NCI-H345 treated with DMSO at 0.1 percent for 48 hours (cell line): ENCODE results near the gene FGF7.
"Not testable (repeated sequence)": the region's sequence is repeated elsewhere in the genome, so short reads cannot be mapped to it uniquely, and the experiment has no call there.

ENCODE experiments used
- DNase-seq: peaks from one replicate; lab custom pipeline; 2025; ENCODE audit not compliant: unreplicated experiment; lab: John Stamatoyannopoulos, UW

FGF7 gene, protein sequence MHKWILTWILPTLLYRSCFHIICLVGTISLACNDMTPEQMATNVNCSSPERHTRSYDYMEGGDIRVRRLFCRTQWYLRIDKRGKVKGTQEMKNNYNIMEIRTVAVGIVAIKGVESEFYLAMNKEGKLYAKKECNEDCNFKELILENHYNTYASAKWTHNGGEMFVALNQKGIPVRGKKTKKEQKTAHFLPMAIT

GRCh38 chr15:49423021-49423420 lies at the start of gene FGF7:
TSS of gene FGF7 (plus strand) at chr15:49423242. CDS start at chr15:49424298, 1,056 bp downstream.
- no peak for DNase-seq

- no peak for DNase-seq
Measured at GRCh38 chr15:49379996-49380395, 43.0 kb upstream of the FGF7 start.

GRCh38 chr15:49380912-49381311 lies 42.1 kb upstream of the FGF7 start:
- no peak for DNase-seq

DNA sequence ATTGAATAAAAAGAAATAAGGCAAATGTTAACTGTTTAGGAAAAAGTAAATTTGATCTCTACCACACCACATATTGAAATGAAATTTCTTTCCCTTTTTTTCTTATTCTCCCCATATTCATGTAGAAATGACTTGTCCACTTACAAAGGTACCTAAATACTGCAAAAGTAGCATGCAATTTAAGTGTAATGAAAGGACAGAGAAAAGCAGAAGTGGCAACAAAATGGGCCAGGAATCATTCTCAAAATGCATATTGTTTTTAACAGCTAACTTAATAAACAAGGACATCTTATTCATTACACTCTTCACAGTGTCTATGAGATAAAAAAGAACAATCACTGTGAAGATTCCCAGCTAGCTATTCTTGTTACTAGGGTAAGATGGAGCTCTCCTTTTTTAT lies 40.6 kb upstream of the FGF7 start:
- no peak for DNase-seq

GRCh38 chr15:49383266-49383665 lies 39.8 kb upstream of the FGF7 start:
- no peak for DNase-seq

DNA sequence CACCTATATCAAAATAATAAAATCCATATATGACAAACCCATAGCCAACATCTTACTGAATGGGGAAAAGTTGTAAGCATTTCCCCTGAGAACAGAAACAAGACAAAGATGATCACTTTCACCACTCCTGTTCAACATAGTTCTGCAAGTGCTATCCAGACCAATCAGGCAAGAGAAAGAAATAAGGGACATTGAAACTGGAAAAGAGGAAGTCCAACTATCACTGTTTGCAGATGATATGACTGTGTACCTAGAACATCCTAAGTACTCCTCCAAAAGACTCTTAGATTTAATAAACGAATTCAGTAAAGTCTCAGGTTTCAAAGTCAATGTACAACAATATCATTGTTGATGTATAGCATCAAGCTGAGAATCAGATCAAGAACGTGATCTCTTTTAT lies 35.6 kb upstream of the FGF7 start:
- no peak for DNase-seq

DNA sequence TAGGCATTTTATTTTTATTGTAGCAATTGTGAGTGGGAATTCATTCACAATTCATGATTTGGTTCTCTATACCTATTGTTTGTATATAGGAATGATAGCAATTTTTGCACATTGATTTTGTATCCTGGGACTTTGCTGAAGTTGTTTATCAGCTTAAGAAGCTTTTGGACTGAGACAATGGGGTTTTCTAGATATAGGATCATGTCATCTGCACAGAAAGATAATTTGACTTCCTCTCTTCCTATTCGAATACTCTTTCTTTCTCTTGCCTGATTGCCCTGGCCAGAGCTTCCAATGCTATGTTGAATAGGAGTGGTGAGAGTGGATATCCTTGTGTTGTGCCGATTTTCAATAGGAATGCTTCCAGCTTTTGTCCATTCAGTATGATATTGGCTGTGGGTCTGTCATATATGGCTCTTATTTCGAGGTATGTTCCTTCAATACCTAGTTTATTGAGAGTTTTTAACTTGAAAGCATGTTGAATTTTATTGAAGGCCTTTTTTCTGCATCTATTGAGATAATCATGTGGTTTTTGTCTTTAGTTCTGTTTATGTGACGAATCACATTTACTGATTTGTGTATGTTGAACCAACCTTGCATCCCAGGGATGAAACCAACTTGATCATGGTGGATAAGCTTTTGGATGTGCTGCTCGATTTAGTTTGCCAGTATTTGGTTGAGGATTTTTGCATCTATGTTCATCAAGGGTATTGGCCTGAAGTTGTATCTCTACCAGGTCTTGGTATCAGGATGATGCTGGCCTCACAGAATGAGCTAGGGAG lies 20.3 kb upstream of the FGF7 start:
- not testable (repeated sequence) for DNase-seq

DNA sequence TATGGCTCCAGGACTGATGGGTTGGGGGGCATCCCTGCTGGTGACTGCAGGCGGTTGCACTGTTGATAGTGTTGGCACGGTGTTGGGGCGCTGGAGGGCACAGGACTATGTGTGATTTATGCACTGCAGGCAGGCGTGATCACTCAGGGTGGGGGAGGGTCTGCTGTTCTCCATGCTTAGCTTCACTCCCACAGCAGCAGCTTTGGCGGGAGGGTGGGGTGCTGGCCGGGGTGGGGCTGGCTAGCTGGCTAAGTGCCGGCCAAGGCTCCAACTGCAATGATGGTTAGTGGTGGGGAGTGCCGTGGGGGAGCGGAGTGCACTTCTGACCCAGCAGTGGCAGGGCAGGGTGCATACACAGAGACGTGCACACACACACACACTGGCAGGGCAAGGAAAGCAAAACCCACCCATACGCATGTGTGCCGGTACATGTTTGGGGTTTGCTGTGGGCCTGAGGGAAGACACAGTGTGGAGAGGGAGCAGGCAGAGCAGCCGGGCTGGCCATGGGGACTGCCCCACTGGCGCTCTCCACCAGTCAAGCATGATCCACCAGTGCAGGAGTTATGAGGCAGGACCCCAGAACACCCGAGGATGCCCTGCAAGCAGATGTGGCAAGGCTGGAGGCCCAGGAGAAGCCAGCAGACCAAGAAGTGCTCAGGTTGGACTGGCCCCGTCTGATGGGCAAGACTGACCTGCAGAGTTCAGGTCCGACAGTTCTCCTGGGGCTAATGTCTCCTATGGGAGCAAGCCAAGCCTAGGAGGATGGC lies 16.5 kb upstream of the FGF7 start:
- no peak for DNase-seq

GRCh38 chr15:49410641-49411040 lies 12.4 kb upstream of the FGF7 start:
- no peak for DNase-seq

- no peak for DNase-seq
Measured at GRCh38 chr15:49412797-49413196, 10.2 kb upstream of the FGF7 start.

DNA sequence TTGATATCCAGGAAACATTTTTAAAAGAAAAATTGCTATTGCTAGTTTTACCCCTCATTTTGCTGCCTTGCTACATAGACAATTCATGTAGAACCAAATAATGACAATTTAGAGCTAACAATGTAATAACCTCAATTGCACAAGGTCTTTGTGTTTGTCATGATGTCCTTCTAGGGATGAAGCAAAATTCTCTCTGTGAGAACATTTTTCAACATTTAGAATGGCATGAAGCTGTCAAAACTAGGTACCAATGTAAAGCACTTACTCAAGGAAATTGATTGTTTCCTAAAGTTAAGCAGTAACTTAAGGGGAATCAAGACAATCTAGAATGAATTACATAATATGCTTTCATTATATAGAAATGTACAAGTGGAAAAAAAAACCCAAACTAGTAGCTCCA lies 7.9 kb upstream of the FGF7 start:
- no peak for DNase-seq

GRCh38 chr15:49415638-49416037 lies 7.4 kb upstream of the FGF7 start:
- DNase-seq = no peak

DNA sequence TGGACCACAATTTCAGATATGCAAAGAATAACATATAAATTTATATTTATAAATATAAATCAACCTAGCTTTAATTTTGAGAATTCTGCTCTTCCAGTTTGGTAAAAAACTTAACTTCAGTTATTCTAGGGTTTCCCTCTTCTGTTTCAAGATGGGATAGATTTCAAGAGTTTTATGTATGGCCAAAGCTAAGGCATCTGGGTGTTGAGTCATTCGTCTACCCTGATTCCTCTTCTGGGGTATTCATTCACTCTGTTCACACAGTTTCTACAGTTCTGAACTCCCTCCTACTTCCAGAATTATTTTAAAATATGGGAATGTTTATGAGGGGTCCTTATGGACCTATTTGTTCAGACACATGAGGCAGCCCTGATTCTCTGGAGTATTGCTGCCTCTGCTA lies 4.2 kb upstream of the FGF7 start:
- DNase-seq = no peak

- DNase-seq = peak; percentile 7
Measured at GRCh38 chr15:49421991-49422390, 1.1 kb upstream of the FGF7 start.

DNA sequence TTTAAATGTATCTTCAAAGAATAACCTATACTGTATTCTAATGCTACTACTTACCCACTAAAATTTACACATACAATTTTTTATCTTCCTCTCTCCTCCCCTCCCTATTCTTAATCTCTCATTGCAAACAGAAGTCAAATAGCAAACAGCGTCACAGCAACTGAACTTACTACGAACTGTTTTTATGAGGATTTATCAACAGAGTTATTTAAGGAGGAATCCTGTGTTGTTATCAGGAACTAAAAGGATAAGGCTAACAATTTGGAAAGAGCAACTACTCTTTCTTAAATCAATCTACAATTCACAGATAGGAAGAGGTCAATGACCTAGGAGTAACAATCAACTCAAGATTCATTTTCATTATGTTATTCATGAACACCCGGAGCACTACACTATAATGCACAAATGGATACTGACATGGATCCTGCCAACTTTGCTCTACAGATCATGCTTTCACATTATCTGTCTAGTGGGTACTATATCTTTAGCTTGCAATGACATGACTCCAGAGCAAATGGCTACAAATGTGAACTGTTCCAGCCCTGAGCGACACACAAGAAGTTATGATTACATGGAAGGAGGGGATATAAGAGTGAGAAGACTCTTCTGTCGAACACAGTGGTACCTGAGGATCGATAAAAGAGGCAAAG lies 984 bp downstream of the FGF7 start:
- no peak for DNase-seq

- DNase-seq = no peak
Measured at GRCh38 chr15:49424954-49425353, 1.9 kb downstream of the FGF7 start.

DNA sequence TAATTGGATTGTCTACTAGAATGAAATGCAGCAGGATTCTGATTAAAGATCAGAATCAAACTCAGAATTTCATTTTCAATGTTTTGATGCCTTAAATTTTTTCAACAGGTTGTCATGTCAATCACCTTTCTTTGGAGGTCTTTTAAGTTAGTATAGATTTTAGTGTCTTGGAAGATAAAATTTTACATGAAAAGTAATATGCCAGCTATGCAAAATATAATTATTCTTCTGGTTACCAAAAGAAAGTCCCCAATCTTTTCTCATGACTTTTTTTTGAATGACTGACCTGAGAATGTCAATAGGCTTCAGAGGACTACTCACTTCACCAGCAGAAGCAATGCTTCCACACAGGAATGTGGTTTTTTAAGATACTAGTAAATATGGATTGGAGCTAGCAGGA lies 4.3 kb downstream of the FGF7 start:
- no peak for DNase-seq

DNA sequence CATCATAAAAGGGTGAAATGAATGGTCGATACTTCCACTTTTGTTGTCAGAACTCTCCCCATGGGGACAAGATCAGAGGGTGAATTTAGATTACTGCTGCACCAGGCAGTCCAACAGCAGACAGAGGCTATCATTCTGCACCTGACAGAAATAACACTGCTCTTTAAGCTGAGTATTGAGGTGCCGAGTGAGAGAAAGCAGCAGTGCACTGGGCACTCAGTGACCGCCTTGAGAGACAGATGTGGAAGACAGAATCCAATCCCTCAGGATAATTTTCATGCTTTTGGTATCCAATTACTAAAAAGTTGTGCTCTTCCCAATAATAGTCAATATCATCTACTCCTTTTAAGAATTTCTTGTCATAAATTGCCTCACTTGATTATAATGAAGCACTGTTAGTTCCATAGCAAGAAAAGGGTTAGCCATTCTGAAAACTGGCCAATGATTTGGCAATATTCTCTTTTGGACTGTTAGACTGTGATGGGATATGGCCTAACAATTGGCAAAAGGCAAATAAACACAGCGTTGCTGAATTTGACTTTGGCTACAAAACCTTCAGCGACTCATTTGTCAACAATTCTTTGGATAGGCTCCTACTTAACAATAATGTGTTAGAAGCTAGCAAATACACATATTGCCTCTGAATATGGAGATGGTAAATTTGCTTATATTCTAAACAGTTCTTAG lies 5.5 kb downstream of the FGF7 start:
- no peak for DNase-seq

- no peak for DNase-seq
Measured at GRCh38 chr15:49430046-49430445, 7.0 kb downstream of the FGF7 start.

DNA sequence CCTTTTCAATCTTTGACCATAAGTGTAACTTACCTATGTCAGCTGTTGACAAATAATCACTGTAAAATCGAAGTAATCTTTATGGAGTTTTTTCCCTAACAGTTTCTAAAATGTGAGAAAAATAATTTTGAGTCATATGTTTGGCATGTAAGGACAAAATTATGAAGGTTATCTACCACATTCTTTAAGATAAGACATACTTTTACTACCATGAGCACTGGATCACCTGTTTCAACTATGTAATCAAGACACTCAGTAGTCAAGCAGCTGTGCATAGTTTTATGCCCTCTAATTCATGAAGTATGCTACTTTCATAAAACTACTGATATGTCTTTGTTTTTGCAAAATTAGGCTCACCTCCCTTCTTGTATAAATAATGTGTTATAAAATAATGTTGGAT lies 12.1 kb downstream of the FGF7 start:
- no peak for DNase-seq

GRCh38 chr15:49436751-49437150 lies 13.7 kb downstream of the FGF7 start:
- DNase-seq = no peak
